GM18520 (cell line): Measurements from ENCODE around the gene FAM90A1.
"Not testable (repeated sequence)": the region's sequence is repeated elsewhere in the genome, so short reads cannot be mapped to it uniquely, and the experiment has no call there.

ENCODE experiments used
- ATAC-seq: cut with Tn5 transposase; IDR thresholded peaks from one replicate; pipeline ENCODE4 v1.9.1; 2021; ENCODE audit not compliant: unreplicated experiment

FAM90A1 gene

DNA sequence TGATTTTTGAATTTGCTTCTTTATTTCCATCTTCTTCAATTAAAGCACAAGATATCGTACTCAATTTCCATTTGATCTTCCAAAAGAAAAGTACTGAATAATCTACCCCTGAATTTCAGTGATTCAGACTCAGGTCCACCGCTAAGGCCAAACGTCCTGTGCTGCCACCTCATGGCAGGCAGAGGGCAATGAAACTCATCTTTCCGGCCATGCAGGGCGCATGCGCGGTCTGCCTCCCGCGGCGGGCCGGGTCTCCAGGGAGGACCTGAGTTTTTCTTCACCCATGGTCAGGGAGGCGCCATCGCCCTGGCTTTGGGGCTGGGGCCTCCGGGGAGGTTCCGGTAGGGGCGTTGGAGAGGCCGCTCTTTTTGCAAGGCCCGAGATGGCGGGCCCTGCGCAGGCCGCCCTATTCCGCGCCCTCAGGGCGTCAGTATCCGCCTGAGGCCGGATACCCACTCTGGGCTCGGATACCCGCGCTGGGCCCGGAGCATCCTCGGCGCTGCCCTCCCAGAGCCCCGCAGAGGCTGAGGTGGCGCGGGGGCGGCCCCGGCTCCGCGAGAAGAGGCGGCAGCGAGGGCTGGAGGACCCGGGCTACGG, 47.3 kb downstream of the FAM90A1 start:
- ATAC-seq = not testable (repeated sequence)

DNA sequence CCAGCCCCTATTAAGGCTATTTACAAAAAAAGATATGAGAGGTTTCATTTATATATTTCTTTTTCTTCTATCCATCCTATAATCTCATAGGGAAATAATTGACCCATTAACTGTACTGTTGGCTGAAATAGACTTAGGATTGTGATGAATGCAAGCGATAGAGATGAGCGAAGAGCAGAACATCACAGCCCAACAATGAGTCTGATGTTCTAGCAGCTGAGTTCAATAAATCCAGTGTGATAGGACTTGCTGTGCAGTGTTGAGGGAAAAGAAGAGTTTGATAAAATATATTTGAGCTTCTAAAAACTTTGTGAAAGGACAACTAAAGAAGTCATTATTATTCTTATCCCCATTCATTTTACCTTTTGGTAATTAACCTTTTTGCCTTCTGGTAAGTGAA, 54.5 kb downstream of the FAM90A1 start:
- ATAC-seq = not testable (repeated sequence)
